ENCODE data around the gene NLRP9.

DNA sequence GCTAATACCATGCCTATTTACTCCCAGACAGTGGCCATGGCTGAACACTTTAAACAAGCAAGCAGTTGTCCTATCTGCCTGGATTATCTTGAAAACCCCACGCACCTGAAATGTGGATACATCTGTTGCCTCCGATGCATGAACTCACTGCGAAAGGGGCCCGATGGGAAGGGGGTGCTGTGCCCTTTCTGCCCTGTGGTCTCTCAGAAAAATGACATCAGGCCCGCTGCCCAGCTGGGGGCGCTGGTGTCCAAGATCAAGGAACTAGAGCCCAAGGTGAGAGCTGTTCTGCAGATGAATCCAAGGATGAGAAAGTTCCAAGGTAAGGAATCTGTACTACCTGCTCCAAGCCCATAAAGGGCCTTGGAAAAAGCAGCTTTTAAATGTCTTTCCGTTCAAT, 39.3 kb upstream of the NLRP9 start:
- TF ChIP-seq, protein P1, sequence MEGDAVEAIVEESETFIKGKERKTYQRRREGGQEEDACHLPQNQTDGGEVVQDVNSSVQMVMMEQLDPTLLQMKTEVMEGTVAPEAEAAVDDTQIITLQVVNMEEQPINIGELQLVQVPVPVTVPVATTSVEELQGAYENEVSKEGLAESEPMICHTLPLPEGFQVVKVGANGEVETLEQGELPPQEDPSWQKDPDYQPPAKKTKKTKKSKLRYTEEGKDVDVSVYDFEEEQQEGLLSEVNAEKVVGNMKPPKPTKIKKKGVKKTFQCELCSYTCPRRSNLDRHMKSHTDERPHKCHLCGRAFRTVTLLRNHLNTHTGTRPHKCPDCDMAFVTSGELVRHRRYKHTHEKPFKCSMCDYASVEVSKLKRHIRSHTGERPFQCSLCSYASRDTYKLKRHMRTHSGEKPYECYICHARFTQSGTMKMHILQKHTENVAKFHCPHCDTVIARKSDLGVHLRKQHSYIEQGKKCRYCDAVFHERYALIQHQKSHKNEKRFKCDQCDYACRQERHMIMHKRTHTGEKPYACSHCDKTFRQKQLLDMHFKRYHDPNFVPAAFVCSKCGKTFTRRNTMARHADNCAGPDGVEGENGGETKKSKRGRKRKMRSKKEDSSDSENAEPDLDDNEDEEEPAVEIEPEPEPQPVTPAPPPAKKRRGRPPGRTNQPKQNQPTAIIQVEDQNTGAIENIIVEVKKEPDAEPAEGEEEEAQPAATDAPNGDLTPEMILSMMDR (IDR thresholded peaks at IDR 0.05): no peak
- TF ChIP-seq POLR2A (IDR thresholded peaks at IDR 0.05): no peak

Measured in esophagus squamous epithelium (tissue), 4 donors.